Epithelial cell of proximal tubule (primary cell): Measurements from ENCODE around the gene PIGM. TPM values are rescaled to one million over a fixed set of nuclear protein-coding genes. Genes with fewer than 3 reads are reported as not detected.

Source experiments
- DNase-seq: peaks from one replicate; pipeline ENCODE4 v3.0.0-alpha.2; 2011; ENCODE audit warnings: low read depth
- H3K4me3 ChIP-seq: 2 replicates; pipeline ENCODE4 v1.5.1; 2011; ENCODE audit warnings: low read depth, mild to moderate bottlenecking, low read length
- CTCF ChIP-seq: conservative IDR thresholded peaks from 2 replicates; pipeline ENCODE4 v1.5.1; 2012; ENCODE audit warnings: low read depth, mild to moderate bottlenecking, low read length
- total RNA-seq: library from RNA; depleted of rRNA; stranded (reverse); fragments of >200 nt; gene quantifications from 2 replicates; pipeline ENCODE4 v1.2.3, GENCODE V29; 2015

PIGM gene
- total RNA-seq, result 2.2 and 2.5 TPM in 2 replicates

GRCh38 chr1:160031365-160032164 is at the start of gene PIGM:
TSS of gene PIGM (minus strand) at chr1:160031990. CDS start at chr1:160031739, 251 bp downstream.
- no peak for TF ChIP-seq CTCF
- peak within 1 kb of the TSS; percentile 79 for H3K4me3 ChIP-seq
- DNase-seq, result peak; percentile 37

GRCh38 chr1:160081261-160081936 is 49.6 kb upstream of the PIGM start, which contains the start of gene KCNJ9:
TSS of gene KCNJ9 (plus strand) at chr1:160081538. CDS start at chr1:160084031, 2,493 bp downstream.
- H3K4me3 ChIP-seq, result no peak within 1 kb of the TSS
- TF ChIP-seq CTCF, result no peak
- DNase-seq, result no peak

GRCh38 chr1:160080381-160081100 is 48.8 kb upstream of the PIGM start:
- TF ChIP-seq CTCF, result no peak
- no peak for DNase-seq
- H3K4me3 ChIP-seq, result no peak overlapping the region

- TF ChIP-seq CTCF, result no peak
- no peak overlapping the region for H3K4me3 ChIP-seq
- no peak for DNase-seq
These were observed 47.7 kb upstream of the PIGM start for GRCh38 chr1:160079448-160079847.

GRCh38 chr1:160078512-160079195 is 46.9 kb upstream of the PIGM start:
- peak; percentile 97 for TF ChIP-seq CTCF
- no peak for DNase-seq

GRCh38 chr1:160077486-160077885 is 45.7 kb upstream of the PIGM start:
- TF ChIP-seq CTCF, result no peak
- no peak overlapping the region for H3K4me3 ChIP-seq
- no peak for DNase-seq

More at GRCh38 chr1:160078512-160079195, 46.9 kb upstream of the PIGM start:
- no peak overlapping the region for H3K4me3 ChIP-seq
